Measurements from ENCODE around the gene STARD5.

DNA sequence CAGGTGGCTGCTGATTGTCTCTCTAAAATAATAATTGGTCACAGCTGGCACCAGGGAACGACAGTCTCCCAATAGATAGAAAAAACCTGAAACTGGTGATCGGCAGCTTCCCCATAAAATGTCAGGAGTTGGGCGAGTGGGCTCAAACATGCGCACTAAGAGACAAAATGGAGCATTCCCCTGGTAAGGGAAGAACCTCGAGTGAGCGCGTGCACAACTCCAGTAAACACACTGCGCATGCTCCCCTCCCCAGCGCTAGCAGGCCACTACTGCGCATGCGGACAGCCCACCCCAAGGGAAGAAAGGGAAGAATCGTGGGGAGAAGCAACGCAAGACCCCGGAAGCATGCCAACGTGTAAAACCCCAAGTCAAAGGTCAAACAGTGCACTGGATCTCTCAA lies 7.7 kb upstream of the STARD5 start:
- TF ChIP-seq, protein P1, sequence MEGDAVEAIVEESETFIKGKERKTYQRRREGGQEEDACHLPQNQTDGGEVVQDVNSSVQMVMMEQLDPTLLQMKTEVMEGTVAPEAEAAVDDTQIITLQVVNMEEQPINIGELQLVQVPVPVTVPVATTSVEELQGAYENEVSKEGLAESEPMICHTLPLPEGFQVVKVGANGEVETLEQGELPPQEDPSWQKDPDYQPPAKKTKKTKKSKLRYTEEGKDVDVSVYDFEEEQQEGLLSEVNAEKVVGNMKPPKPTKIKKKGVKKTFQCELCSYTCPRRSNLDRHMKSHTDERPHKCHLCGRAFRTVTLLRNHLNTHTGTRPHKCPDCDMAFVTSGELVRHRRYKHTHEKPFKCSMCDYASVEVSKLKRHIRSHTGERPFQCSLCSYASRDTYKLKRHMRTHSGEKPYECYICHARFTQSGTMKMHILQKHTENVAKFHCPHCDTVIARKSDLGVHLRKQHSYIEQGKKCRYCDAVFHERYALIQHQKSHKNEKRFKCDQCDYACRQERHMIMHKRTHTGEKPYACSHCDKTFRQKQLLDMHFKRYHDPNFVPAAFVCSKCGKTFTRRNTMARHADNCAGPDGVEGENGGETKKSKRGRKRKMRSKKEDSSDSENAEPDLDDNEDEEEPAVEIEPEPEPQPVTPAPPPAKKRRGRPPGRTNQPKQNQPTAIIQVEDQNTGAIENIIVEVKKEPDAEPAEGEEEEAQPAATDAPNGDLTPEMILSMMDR (IDR thresholded peaks at IDR 0.05 in 4 of 5, conservative IDR thresholded peaks at IDR 0.05 in 1 of 5) = no peak
- no peak for TF ChIP-seq POLR2A (IDR thresholded peaks at IDR 0.05)

All from gastrocnemius medialis (tissue), 4 donors.